SJSA1 (cell line): ENCODE results near the gene AHCYL1. TPM values are rescaled to one million over a fixed set of nuclear protein-coding genes. Genes with fewer than 3 reads are reported as not detected.
"Not testable (repeated sequence)": the region's sequence is repeated elsewhere in the genome, so short reads cannot be mapped to it uniquely, and the experiment has no call there.

Source experiments
- DNase-seq, 2 experiments: peaks; one replicate each; pipeline ENCODE4 v3.0.0-alpha.2; 2015 to 2020; ENCODE audit warnings: low spot score in 2 of 2, low read depth in 1 of 2
- H3K27ac ChIP-seq: fragments of 250-450 bp; sonication (Bioruptor Pico); 2 replicates; pipeline ENCODE4 v1.5.1; 2020; ENCODE audit warnings: mild to moderate bottlenecking, moderate library complexity
- H3K27me3 ChIP-seq: fragments of 250-450 bp; sonication (Bioruptor Pico); replicated peaks from 2 replicates; pipeline ENCODE4 v1.5.1; 2020; ENCODE audit warnings: mild to moderate bottlenecking, moderate library complexity
- H3K36me3 ChIP-seq: fragments of 250-450 bp; sonication (Bioruptor Pico); 2 replicates; pipeline ENCODE4 v1.5.1; 2020; ENCODE audit warnings: mild to moderate bottlenecking
- H3K4me1 ChIP-seq: fragments of 250-450 bp; sonication (Bioruptor Pico); replicated peaks from 2 replicates; pipeline ENCODE4 v1.6.1; 2021; ENCODE audit warnings: mild to moderate bottlenecking
- H3K4me3 ChIP-seq: fragments of 250-450 bp; sonication (Bioruptor Pico); 2 replicates; pipeline ENCODE4 v1.5.1; 2020; ENCODE audit warnings: mild to moderate bottlenecking
- H3K9me3 ChIP-seq: fragments of 250-450 bp; sonication (Bioruptor Pico); replicated peaks from 2 replicates; pipeline ENCODE4 v1.5.1; 2020; ENCODE audit warnings: mild to moderate bottlenecking
- total RNA-seq: library from RNA; depleted of rRNA; stranded (reverse); fragments of >200 nt; shearing (Covaris generic); gene quantifications from 2 replicates; pipeline ENCODE4 v1.2.3, GENCODE V29; 2014; rRNA removed

AHCYL1 gene
- total RNA-seq: 28.9 and 44.9 TPM in 2 replicates

- Histone ChIP-seq H3K4me1 (peaks cover 43% of the 10 kb centered on the region), H3K36me3 (peaks cover 39% of the 10 kb centered on the region), H3K9me3 (no peaks in the 10 kb centered on the region), H3K27me3 (no peaks in the 10 kb centered on the region), H3K27ac (peak within 1 kb of the TSS; percentile 95), H3K4me3 (peak within 1 kb of the TSS; percentile 76)
- DNase-seq: peak; percentile 99 to 100
Observed at GRCh38 chr1:109984456-109985246, at the start of gene AHCYL1. Gene AHCYL1, plus strand, starts transcription at chr1:109984765. Its CDS starts 288 bp downstream, at chr1:109985053.

- H3K36me3 ChIP-seq: peaks cover 5% of the 10 kb centered on the region
- H3K4me1 ChIP-seq: peaks cover 12% of the 10 kb centered on the region
- H3K27me3 ChIP-seq: no peaks in the 10 kb centered on the region
- H3K27ac ChIP-seq: no peak overlapping the region
- H3K9me3 ChIP-seq: peaks cover 8% of the 10 kb centered on the region; the same call in 1 of the 2 replicates
- no peak overlapping the region for H3K4me3 ChIP-seq
- no peak for DNase-seq
Observed at GRCh38 chr1:109935451-109935900, 49.1 kb upstream of the AHCYL1 start.

GRCh38 chr1:109937738-109938137 is 46.8 kb upstream of the AHCYL1 start:
- Histone ChIP-seq H3K4me1 (peaks cover 12% of the 10 kb centered on the region), H3K36me3 (no peaks in the 10 kb centered on the region), H3K4me3 (no peak overlapping the region), H3K27ac (no peak overlapping the region), H3K27me3 (no peaks in the 10 kb centered on the region), H3K9me3 (peaks cover 8% of the 10 kb centered on the region; the same call in 1 of the 2 replicates)
- DNase-seq: no peak

GRCh38 chr1:109938556-109938955 is 46.0 kb upstream of the AHCYL1 start:
- Histone ChIP-seq H3K4me3 (no peak overlapping the region), H3K4me1 (peaks cover 11% of the 10 kb centered on the region), H3K9me3 (peaks cover 8% of the 10 kb centered on the region; the same call in 1 of the 2 replicates), H3K27ac (no peak overlapping the region), H3K36me3 (no peaks in the 10 kb centered on the region), H3K27me3 (no peaks in the 10 kb centered on the region)
- no peak for DNase-seq

- H3K27ac ChIP-seq: no peak overlapping the region
- no peaks in the 10 kb centered on the region for H3K36me3 ChIP-seq
- H3K9me3 ChIP-seq: peaks cover 8% of the 10 kb centered on the region; the same call in 1 of the 2 replicates
- H3K4me1 ChIP-seq: no peaks in the 10 kb centered on the region
- DNase-seq: no peak
- H3K27me3 ChIP-seq: no peaks in the 10 kb centered on the region
- H3K4me3 ChIP-seq: no peak overlapping the region
Observed at GRCh38 chr1:109942434-109942833, 42.1 kb upstream of the AHCYL1 start.

GRCh38 chr1:109944541-109944940 is 40.0 kb upstream of the AHCYL1 start:
- Histone ChIP-seq H3K9me3 (no peaks in the 10 kb centered on the region), H3K27me3 (no peaks in the 10 kb centered on the region), H3K36me3 (no peaks in the 10 kb centered on the region), H3K4me1 (no peaks in the 10 kb centered on the region), H3K27ac (no peak overlapping the region), H3K4me3 (no peak overlapping the region)
- DNase-seq: no peak

- DNase-seq: no peak
- H3K4me3 ChIP-seq: no peak overlapping the region
- no peak overlapping the region for H3K27ac ChIP-seq
- no peaks in the 10 kb centered on the region for H3K4me1 ChIP-seq
- no peaks in the 10 kb centered on the region for H3K36me3 ChIP-seq
- H3K27me3 ChIP-seq: no peaks in the 10 kb centered on the region
- H3K9me3 ChIP-seq: no peaks in the 10 kb centered on the region
Observed at GRCh38 chr1:109946511-109946910, 38.1 kb upstream of the AHCYL1 start.

GRCh38 chr1:109947582-109948284 is 36.8 kb upstream of the AHCYL1 start:
- H3K36me3 ChIP-seq: no peaks in the 10 kb centered on the region
- no peak overlapping the region for H3K4me3 ChIP-seq
- no peaks in the 10 kb centered on the region for H3K27me3 ChIP-seq
- DNase-seq: no peak
- no peaks in the 10 kb centered on the region for H3K4me1 ChIP-seq
- H3K9me3 ChIP-seq: no peaks in the 10 kb centered on the region
- H3K27ac ChIP-seq: no peak overlapping the region

- DNase-seq: no peak
- no peak overlapping the region for H3K27ac ChIP-seq
Observed at GRCh38 chr1:109948285-109948630, 36.3 kb upstream of the AHCYL1 start.

GRCh38 chr1:109950038-109950437 is 34.5 kb upstream of the AHCYL1 start:
- H3K27me3 ChIP-seq: no peaks in the 10 kb centered on the region
- H3K27ac ChIP-seq: no peak overlapping the region
- no peaks in the 10 kb centered on the region for H3K4me1 ChIP-seq
- no peaks in the 10 kb centered on the region for H3K9me3 ChIP-seq
- no peaks in the 10 kb centered on the region for H3K36me3 ChIP-seq
- no peak for DNase-seq
- H3K4me3 ChIP-seq: no peak overlapping the region

More at GRCh38 chr1:109948285-109948630, 36.3 kb upstream of the AHCYL1 start:
- Histone ChIP-seq H3K9me3 (no peaks in the 10 kb centered on the region), H3K4me3 (no peak overlapping the region), H3K4me1 (no peaks in the 10 kb centered on the region), H3K36me3 (no peaks in the 10 kb centered on the region), H3K27me3 (no peaks in the 10 kb centered on the region)

- Histone ChIP-seq H3K36me3 (no peaks in the 10 kb centered on the region), H3K4me3 (no peak overlapping the region), H3K27ac (no peak overlapping the region), H3K4me1 (no peaks in the 10 kb centered on the region), H3K9me3 (no peaks in the 10 kb centered on the region), H3K27me3 (no peaks in the 10 kb centered on the region)
- no peak for DNase-seq
Observed at GRCh38 chr1:109950509-109950908, 34.1 kb upstream of the AHCYL1 start.

GRCh38 chr1:109951501-109951900 is 33.1 kb upstream of the AHCYL1 start:
- H3K4me3 ChIP-seq, H3K4me1 ChIP-seq, H3K27me3 ChIP-seq, DNase-seq, H3K27ac ChIP-seq, H3K9me3 ChIP-seq, H3K36me3 ChIP-seq: not testable (repeated sequence)

- no peaks in the 10 kb centered on the region for H3K9me3 ChIP-seq
- no peak for DNase-seq
- H3K4me3 ChIP-seq: no peak overlapping the region
- H3K36me3 ChIP-seq: no peaks in the 10 kb centered on the region
- no peaks in the 10 kb centered on the region for H3K27me3 ChIP-seq
- H3K4me1 ChIP-seq: peaks cover 12% of the 10 kb centered on the region
- no peak overlapping the region for H3K27ac ChIP-seq
Observed at GRCh38 chr1:109954041-109954512, 30.5 kb upstream of the AHCYL1 start.

- H3K27ac ChIP-seq: peak overlapping the region; percentile 95
- no peaks in the 10 kb centered on the region for H3K36me3 ChIP-seq
- H3K4me3 ChIP-seq: no peak overlapping the region
- DNase-seq: no peak
- peaks cover 38% of the 10 kb centered on the region for H3K4me1 ChIP-seq
- no peaks in the 10 kb centered on the region for H3K9me3 ChIP-seq
- H3K27me3 ChIP-seq: no peaks in the 10 kb centered on the region
Observed at GRCh38 chr1:109959632-109959973, 25.0 kb upstream of the AHCYL1 start.
